T-helper 2 cell treated with Interferon-gamma antibody and Interleukin-4, amounts not matched to agents 100 ng/mL and 5 ng/mL, for 36 hours (primary cell): Measurements from ENCODE around the gene DEXI. TPM values are rescaled to one million over a fixed set of nuclear protein-coding genes. Genes with fewer than 3 reads are reported as not detected.

ENCODE experiments used
- intact Hi-C: fragments of 100-400 bp; cut with micrococcal nuclease; formaldehyde crosslinking; loops from one replicate; pipeline ENCODE4 v1.15.1; 2023
- total RNA-seq: library from RNA; stranded (reverse); gene quantifications from 2 replicates; pipeline ENCODE4 v1.2.3, GENCODE V29; 2022

The DEXI gene
- total RNA-seq, 1 donor from 2014 or later = 25.8 TPM

DNA sequence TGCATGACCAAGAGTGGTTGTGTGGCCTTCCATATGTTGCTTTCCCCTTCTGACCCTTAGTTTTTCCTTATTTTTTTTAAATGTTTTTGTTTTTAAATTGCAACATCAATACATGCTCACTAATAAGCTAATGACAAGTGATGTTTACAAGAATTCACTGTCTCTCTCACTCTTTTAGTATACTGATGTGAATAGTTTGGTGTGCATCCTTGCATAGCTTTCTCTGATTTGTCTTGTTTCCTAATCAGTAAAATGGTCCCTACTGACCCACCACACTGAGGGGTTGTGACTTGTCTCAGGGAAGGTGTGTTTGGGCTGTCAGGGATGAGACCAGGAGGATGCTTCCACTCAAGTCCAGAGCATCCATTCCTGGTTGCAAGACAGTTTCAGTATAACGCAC, 39.3 kb downstream of the DEXI start:
- intact Hi-C loops = no loop called here

- intact Hi-C loops = no loop called here
Measured at GRCh38 chr16:10897134-10897533, 45.1 kb downstream of the DEXI start.

DNA sequence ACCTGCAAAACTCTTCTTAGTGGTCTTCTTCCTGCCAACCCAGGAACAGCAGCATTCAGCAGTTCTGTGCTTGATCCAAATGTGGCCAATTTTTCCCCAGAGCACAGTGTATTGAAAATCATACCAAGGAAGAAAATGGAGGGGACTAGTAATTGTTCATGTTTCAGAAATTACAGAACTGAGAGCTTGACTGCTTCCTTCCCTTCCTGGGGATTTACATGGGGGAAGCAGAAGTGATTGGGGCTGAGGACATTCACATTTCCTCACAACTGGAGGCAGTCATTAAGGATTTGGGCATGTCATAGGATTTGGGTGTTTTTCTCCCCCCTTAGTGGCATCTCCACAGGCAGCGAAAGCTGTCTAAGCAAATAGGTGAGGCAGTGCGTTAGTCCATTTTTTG, 45.5 kb downstream of the DEXI start:
- intact Hi-C loops = no loop called here

- intact Hi-C loops = no loop called here
Measured at GRCh38 chr16:10896165-10896564, 46.1 kb downstream of the DEXI start.

- intact Hi-C loops = no loop called here
Measured at GRCh38 chr16:10895053-10895946, 47.0 kb downstream of the DEXI start.

GRCh38 chr16:10892782-10893318, 49.4 kb downstream of the DEXI start:
- intact Hi-C loops = no loop called here

DNA sequence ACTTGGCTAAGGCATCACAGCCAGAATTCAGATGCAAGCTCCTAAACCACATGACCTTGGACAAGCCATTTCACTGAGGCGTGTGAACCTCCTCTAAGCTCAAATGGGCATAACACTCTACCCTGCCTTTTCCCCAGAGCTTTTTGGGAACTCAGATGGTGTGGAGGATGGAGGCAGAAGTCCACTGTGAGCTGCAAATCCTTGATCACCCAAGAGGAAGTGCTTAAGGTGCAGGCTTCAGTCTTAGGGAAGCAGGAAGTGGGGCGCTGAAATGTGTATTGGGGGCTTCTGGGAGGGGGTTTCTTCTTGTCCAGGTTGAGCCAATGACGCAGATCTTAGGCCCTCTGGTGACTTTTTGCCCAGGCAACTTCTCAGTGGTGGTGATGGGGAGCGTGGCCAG, 52.4 kb downstream of the DEXI start:
- intact Hi-C loops = no loop called here

GRCh38 chr16:10888320-10888937, 53.8 kb downstream of the DEXI start:
- intact Hi-C loops = no loop called here

DNA sequence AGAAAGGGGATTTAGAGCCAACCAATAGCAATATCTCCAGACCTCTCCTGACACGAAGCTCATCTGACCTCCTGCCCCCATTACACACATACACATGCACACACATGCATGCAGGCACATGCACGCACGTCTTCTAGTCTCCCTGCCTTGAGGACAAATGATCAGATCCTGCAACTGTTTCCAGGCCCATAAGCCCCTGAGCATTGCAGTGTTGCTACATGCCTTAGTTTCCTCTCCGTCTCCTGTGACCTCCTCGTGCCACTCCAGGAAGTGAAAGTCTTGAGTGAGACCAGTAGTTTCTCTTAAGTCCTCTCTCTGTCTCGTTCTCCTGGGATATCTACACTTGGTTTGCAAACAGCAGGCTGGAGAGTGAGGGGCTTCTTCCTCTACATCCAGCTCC, 57.0 kb downstream of the DEXI start:
- intact Hi-C loops = no loop called here

- intact Hi-C loops = loop anchor here (5.0 kb wide), 1 partner anchor 561 kb away; no protein-coding TSS in a partner anchor
Measured at GRCh38 chr16:10883004-10883403, 59.3 kb downstream of the DEXI start.

GRCh38 chr16:10881479-10882030, 60.7 kb downstream of the DEXI start:
- intact Hi-C loops = loop anchor here (5.0 kb wide), 1 partner anchor 559 kb away; no protein-coding TSS in a partner anchor

GRCh38 chr16:10880594-10881452, 61.4 kb downstream of the DEXI start:
- intact Hi-C loops = loop anchor here (5.0 kb wide), 1 partner anchor 559 kb away; no protein-coding TSS in a partner anchor

DNA sequence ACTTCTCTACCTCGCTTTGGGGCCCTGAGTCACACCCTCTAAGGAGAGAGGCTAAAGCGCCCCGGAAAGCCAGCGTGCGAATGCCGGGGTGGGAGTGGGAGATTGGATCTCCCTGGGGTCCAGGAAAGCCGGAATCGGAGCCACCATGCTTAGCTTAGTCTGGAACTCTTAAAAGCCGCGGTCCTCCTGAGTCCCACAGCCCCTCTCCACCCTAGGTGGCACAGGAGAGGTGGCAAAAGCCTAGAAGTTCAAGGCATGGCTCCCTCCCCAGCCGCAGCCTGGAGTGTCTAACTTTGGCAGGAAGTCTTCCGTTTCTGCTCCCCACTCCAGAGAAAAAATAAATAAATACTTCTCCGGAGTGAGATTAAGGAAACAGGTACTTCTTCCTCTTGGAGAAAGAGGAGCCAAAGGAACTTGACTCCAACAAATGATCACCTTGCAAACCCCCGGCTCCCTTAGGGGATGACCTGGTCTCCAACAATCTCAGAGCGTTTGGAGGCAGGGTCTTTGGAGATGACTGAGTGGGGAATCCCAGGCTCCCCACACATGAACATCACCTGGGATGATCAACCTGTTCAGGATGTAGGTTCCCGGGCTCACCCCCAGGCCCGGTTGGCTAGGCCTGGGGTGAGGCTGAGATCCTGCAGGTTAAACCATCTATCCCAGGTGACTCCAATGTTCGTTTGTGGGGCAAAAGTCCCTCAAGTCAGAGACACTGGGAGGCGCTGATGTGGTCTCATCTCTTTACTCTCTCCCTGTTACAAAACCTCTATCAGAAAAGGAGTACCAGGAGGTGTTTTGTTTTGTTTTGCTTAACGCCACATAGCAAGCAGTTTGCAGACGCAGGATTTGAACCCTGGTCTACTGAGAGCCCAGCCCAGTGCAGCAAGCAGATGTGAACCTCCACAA, 62.3 kb downstream of the DEXI start:
- intact Hi-C loops = loop anchor here (5.0 kb wide), 3 partner anchors 493 to 1788 kb away; partner anchors contain the start of genes ATF7IP2 and HAPSTR1

Other genes starting within 250 kb of the DEXI start
- gene TEKT5, start 247.5 kb downstream of the DEXI start, total RNA-seq = not detected in 2 replicates
- 34.3 TPM in 2 replicates for gene NUBP1, start 198.6 kb downstream of the DEXI start, total RNA-seq
- gene TVP23A, start 123.7 kb downstream of the DEXI start, total RNA-seq = not detected in 2 replicates
- gene CIITA, start 65.3 kb downstream of the DEXI start, total RNA-seq = 34.4 and 36.0 TPM in 2 replicates
- 31.0 and 32.8 TPM in 2 replicates for gene CLEC16A, start 2.1 kb upstream of the DEXI start, total RNA-seq